ENCODE results near the gene FAM193B.

Gene FAM193B

DNA sequence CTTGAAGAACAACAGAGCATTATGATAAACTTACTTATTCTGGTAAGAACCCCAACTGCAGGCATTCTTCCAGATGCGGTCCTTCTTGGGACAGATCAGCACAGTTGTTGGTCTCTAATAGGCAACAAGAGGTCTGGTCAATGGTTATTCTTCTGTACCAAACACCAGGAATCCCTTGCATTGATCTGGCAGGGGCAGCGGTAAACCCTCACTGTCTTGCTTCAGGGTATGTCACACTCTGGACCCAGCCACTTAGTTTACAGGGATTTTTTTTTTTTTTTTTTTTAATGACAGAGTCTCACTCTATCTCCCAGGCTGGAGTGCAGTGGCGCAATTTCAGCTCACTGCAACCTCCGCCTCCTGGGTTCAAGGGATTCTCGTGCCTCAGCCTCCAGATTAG is 1.3 kb upstream of the FAM193B start:
- Histone ChIP-seq H3K4me3 (ENCODE audit: low read length) (no peak overlapping the region), H2AFZ (ENCODE audit: low read depth, low read length) (no peak overlapping the region), H4K20me1 (ENCODE audit: insufficient read depth, low read length) (peaks cover 8% of the 10 kb centered on the region; the same call in 1 of the 2 replicates), H3K9ac (ENCODE audit: low read length) (no peak overlapping the region), H3K4me2 (ENCODE audit: low read length) (no peak overlapping the region), H3K79me2 (ENCODE audit: low read length) (peaks cover 29% of the 10 kb centered on the region), H3K27me3 (ENCODE audit: low read depth, low read length) (no peaks in the 10 kb centered on the region), H3K4me1 (ENCODE audit: low read length) (peaks cover 9% of the 10 kb centered on the region), H3K9me3 (ENCODE audit: insufficient read depth, low read length) (no peaks in the 10 kb centered on the region), H3K36me3 (replicated peaks; ENCODE audit: low read depth, low read length) (peaks cover 15% of the 10 kb centered on the region), H3K27ac (ENCODE audit: low read length) (no peak overlapping the region)
- no peak for TF ChIP-seq EZH2phosphoT487 (IDR thresholded peaks at IDR 0.05; ENCODE audit: low read depth)
- TF ChIP-seq, protein P1, sequence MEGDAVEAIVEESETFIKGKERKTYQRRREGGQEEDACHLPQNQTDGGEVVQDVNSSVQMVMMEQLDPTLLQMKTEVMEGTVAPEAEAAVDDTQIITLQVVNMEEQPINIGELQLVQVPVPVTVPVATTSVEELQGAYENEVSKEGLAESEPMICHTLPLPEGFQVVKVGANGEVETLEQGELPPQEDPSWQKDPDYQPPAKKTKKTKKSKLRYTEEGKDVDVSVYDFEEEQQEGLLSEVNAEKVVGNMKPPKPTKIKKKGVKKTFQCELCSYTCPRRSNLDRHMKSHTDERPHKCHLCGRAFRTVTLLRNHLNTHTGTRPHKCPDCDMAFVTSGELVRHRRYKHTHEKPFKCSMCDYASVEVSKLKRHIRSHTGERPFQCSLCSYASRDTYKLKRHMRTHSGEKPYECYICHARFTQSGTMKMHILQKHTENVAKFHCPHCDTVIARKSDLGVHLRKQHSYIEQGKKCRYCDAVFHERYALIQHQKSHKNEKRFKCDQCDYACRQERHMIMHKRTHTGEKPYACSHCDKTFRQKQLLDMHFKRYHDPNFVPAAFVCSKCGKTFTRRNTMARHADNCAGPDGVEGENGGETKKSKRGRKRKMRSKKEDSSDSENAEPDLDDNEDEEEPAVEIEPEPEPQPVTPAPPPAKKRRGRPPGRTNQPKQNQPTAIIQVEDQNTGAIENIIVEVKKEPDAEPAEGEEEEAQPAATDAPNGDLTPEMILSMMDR (IDR thresholded peaks at IDR 0.05; ENCODE audit: low read depth, low read length), result no peak

DNA sequence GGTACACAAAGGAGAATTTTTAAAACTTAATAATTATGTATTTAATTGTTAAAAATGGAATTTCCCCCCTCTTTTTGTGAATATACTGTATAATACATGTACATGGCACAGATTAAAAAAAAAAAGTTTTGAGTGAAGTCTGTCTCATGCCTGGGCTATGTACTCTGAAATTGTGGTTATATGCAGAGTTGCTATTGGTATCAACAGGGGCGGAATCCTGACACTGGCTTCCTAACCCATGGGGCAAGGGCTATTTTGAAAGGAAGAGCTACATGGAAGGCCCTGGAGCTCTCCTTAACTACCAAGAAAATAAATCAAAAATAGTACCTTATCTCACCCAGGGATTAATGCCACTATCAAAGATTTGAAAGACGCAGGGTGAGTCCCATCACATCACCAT is 865 bp upstream of the FAM193B start:
- Histone ChIP-seq H3K79me2 (ENCODE audit: low read length) (peaks cover 34% of the 10 kb centered on the region), H3K9me3 (ENCODE audit: insufficient read depth, low read length) (no peaks in the 10 kb centered on the region), H4K20me1 (ENCODE audit: insufficient read depth, low read length) (peaks cover 12% of the 10 kb centered on the region; the same call in 1 of the 2 replicates), H3K4me2 (ENCODE audit: low read length) (peak overlapping the region; percentile 86), H3K27me3 (ENCODE audit: low read depth, low read length) (no peaks in the 10 kb centered on the region), H3K27ac (ENCODE audit: low read length) (no peak overlapping the region), H3K9ac (ENCODE audit: low read length) (peak overlapping the region; percentile 71; the same call in 1 of the 2 replicates), H3K4me3 (ENCODE audit: low read length) (peak overlapping the region; percentile 87), H3K36me3 (replicated peaks; ENCODE audit: low read depth, low read length) (peaks cover 15% of the 10 kb centered on the region), H2AFZ (ENCODE audit: low read depth, low read length) (peak overlapping the region; percentile 98; the same call in 1 of the 2 replicates), H3K4me1 (ENCODE audit: low read length) (peaks cover 9% of the 10 kb centered on the region)
- TF ChIP-seq, protein P1 (IDR thresholded peaks at IDR 0.05; ENCODE audit: low read depth, low read length), result no peak
- no peak for TF ChIP-seq EZH2phosphoT487 (IDR thresholded peaks at IDR 0.05; ENCODE audit: low read depth)

DNA sequence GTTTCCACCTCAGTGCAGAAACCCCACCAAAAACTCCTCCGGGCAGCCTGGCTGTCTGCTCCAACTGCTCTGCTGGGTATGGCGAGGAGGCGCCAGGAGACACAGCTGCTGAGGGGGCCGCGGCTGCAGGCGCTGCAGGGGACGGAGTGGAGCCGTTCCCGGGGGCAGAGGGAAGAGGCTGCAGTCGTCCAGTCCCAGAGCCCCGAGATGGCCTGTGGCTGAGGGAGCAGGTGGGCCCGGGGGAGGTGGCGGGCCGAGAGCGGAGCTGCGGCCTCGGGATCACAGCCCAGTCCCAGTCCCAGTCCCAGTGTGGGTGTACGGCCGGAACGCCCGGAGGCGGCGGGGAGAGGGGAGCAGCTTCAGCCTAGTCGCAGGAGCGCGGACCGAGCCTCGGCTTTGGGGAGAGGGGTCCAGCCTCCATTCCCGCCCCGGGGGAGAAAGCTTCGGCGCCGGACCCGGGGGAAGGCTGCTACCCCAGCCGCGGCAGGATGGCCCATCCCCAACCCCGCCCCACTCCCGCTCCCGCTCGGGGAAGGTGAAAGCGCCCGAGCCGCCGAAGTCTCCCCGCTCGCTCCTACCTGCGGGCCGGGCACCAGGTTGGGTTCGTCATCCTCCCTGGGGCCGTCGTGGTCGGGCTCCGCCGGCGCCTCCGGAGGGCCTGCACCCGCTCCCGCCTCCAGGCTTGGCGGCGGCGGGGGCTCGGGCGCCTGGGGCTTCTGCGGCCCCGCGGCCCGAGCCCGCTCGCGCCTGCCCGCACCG is 513 bp downstream of the FAM193B start:
- Histone ChIP-seq H3K4me1 (ENCODE audit: low read length) (peaks cover 9% of the 10 kb centered on the region), H4K20me1 (ENCODE audit: insufficient read depth, low read length) (peaks cover 13% of the 10 kb centered on the region; the same call in 1 of the 2 replicates), H3K79me2 (ENCODE audit: low read length) (peaks cover 39% of the 10 kb centered on the region), H3K9me3 (ENCODE audit: insufficient read depth, low read length) (no peaks in the 10 kb centered on the region), H2AFZ (ENCODE audit: low read depth, low read length) (no peak overlapping the region), H3K27me3 (ENCODE audit: low read depth, low read length) (no peaks in the 10 kb centered on the region), H3K27ac (ENCODE audit: low read length) (no peak overlapping the region), H3K4me2 (ENCODE audit: low read length) (peak overlapping the region; percentile 94), H3K9ac (ENCODE audit: low read length) (peak overlapping the region; percentile 85), H3K4me3 (ENCODE audit: low read length) (peak overlapping the region; percentile 97), H3K36me3 (replicated peaks; ENCODE audit: low read depth, low read length) (peaks cover 17% of the 10 kb centered on the region)
- no peak for TF ChIP-seq EZH2phosphoT487 (IDR thresholded peaks at IDR 0.05; ENCODE audit: low read depth)
- TF ChIP-seq, protein P1 (IDR thresholded peaks at IDR 0.05; ENCODE audit: low read depth, low read length), result no peak

DNA sequence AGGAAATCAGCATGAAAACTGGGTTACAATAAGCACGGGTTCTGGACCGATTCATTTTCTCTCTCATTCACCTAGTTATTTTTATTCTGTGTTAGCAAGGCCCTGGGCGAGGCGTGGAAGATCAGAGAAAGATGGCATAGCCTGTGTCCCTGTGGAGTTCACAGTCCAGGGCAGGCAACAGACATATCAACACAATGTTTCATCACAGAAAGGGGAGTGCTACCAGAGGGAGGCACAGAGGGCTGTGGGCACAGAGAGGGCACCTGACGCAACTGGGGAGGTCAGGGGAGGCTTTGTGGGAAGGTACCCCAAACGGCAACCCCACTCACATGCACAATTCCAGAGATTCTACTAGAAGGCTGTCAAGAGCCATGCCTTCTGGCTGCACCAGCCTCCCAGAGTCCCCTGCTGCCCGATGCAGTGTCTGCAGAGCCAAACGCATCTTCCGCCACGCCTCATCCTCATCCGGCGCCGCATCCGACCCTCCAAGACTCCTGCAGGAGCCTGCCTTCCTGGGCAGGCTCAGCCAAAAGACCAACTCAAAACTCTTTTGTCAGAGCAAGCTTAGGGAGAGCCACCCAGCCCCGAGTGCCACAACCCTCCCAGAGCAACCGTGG is 1.4 kb downstream of the FAM193B start:
- H3K9me3 ChIP-seq (ENCODE audit: insufficient read depth, low read length), result no peaks in the 10 kb centered on the region
- no peak overlapping the region for H3K27ac ChIP-seq (ENCODE audit: low read length)
- no peaks in the 10 kb centered on the region for H3K27me3 ChIP-seq (ENCODE audit: low read depth, low read length)
- peak overlapping the region; percentile 85 for H3K9ac ChIP-seq (ENCODE audit: low read length)
- peaks cover 17% of the 10 kb centered on the region for H3K36me3 ChIP-seq (replicated peaks; ENCODE audit: low read depth, low read length)
- no peak overlapping the region for H2AFZ ChIP-seq (ENCODE audit: low read depth, low read length)
- peaks cover 45% of the 10 kb centered on the region for H3K79me2 ChIP-seq (ENCODE audit: low read length)
- H3K4me2 ChIP-seq (ENCODE audit: low read length), result peak overlapping the region; percentile 94
- H4K20me1 ChIP-seq (ENCODE audit: insufficient read depth, low read length), result peaks cover 19% of the 10 kb centered on the region; the same call in 1 of the 2 replicates
- TF ChIP-seq, protein P1 (IDR thresholded peaks at IDR 0.05; ENCODE audit: low read depth, low read length), result no peak
- no peak for TF ChIP-seq EZH2phosphoT487 (IDR thresholded peaks at IDR 0.05; ENCODE audit: low read depth)
- H3K4me3 ChIP-seq (ENCODE audit: low read length), result peak overlapping the region; percentile 97
- peaks cover 9% of the 10 kb centered on the region for H3K4me1 ChIP-seq (ENCODE audit: low read length)
